Keratinocyte (primary cell): ENCODE measurements around the gene VPS13D. TPM values are rescaled to one million over a fixed set of nuclear protein-coding genes. Genes with fewer than 3 reads are reported as not detected.

ENCODE experiments used
- DNase-seq: peaks from one replicate; pipeline ENCODE4 v3.0.0-alpha.2; 2011; ENCODE audit warnings: low read depth, missing footprints, low spot score
- FAIRE-seq: peaks from 2 replicates; lab custom pipeline; 2011; peaks lifted over from hg19 to GRCh38; lab: Jason Lieb, UNC
- H2AFZ ChIP-seq: 2 replicates; pipeline ENCODE4 v1.6.0; 2012; ENCODE audit warnings: low read length, control low read depth, inconsistent platforms; ENCODE audit not compliant: control insufficient read depth
- H3K27ac ChIP-seq: 2 replicates; pipeline ENCODE4 v1.5.1; 2011; ENCODE audit warnings: low read length; ENCODE audit not compliant: control insufficient read depth, insufficient read depth
- H3K27me3 ChIP-seq: 3 replicates; pipeline ENCODE4 v1.6.0; 2011; ENCODE audit warnings: low read length; ENCODE audit not compliant: control insufficient read depth, insufficient read depth; ENCODE audit errors: extremely low read depth
- H3K36me3 ChIP-seq, 2 experiments: 2 replicates in 1 of 2; 3 replicates in 1 of 2; pipeline ENCODE4 v1.5.1; 2011; ENCODE audit warnings: low read length in 2 of 2, mild to moderate bottlenecking in 1 of 2; ENCODE audit not compliant: control insufficient read depth in 2 of 2, insufficient read depth in 2 of 2; ENCODE audit errors: extremely low read depth in 1 of 2
- H3K4me1 ChIP-seq: 3 replicates; pipeline ENCODE4 v1.5.1; 2011; ENCODE audit warnings: low read length; ENCODE audit not compliant: control insufficient read depth, insufficient read depth; ENCODE audit errors: extremely low read depth
- H3K4me2 ChIP-seq: 3 replicates; pipeline ENCODE4 v1.6.0; 2011; ENCODE audit warnings: low read depth, low read length; ENCODE audit not compliant: control insufficient read depth, insufficient read depth; ENCODE audit errors: extremely low read depth
- H3K4me3 ChIP-seq, 3 experiments: fragments of 200-600 bp in 1 of 3; sonication (generic) in 1 of 3; 2 replicates in 2 of 3; 3 replicates in 1 of 3; pipeline ENCODE4 v1.5.1; 2011 to 2016; ENCODE audit warnings: low read length in 3 of 3, mild to moderate bottlenecking in 3 of 3, control low read depth in 2 of 3, inconsistent platforms in 1 of 3, low read depth in 1 of 3, mixed read lengths in 1 of 3, mixed run types in 1 of 3, moderate library complexity in 1 of 3; ENCODE audit not compliant: control insufficient read depth in 2 of 3, insufficient read depth in 2 of 3; ENCODE audit errors: extremely low read depth in 1 of 3
- H3K79me2 ChIP-seq: 2 replicates; pipeline ENCODE4 v1.6.0; 2012; ENCODE audit warnings: low read length; ENCODE audit not compliant: control insufficient read depth, insufficient read depth
- H3K9ac ChIP-seq: 3 replicates; pipeline ENCODE4 v1.6.0; 2011; ENCODE audit warnings: low read length; ENCODE audit not compliant: control insufficient read depth, insufficient read depth; ENCODE audit errors: extremely low read depth
- H3K9me1 ChIP-seq: 3 replicates; pipeline ENCODE4 v1.6.0; 2011; ENCODE audit warnings: low read length; ENCODE audit not compliant: control insufficient read depth, insufficient read depth; ENCODE audit errors: extremely low read depth
- H3K9me3 ChIP-seq: 2 replicates; pipeline ENCODE4 v1.5.1; 2012; ENCODE audit warnings: low read depth, low read length; ENCODE audit not compliant: control insufficient read depth
- H4K20me1 ChIP-seq: 3 replicates; pipeline ENCODE4 v1.6.0; 2011; ENCODE audit warnings: low read length; ENCODE audit not compliant: control insufficient read depth, insufficient read depth; ENCODE audit errors: extremely low read depth
- EZH2 ChIP-seq: IDR thresholded peaks from one replicate; pipeline ENCODE4 v1.6.1; 2012; ENCODE audit warnings: inconsistent platforms, mild to moderate bottlenecking, low read length, moderate library complexity
- dilution Hi-C: fragments of 300-500 bp; cut with MboI; formaldehyde crosslinking; loops from one replicate; pipeline ENCODE4 v1.7.0; 2020; ENCODE audit warnings: low sequenced_read_pairs; ENCODE audit not compliant: extremely low pct_ligation_motif_present
- polyA plus RNA-seq, 5 experiments: library from polyadenylated mRNA; depleted of rRNA in 3 of 5; stranded (reverse) in 3 of 5; stranded (forward) in 1 of 5; unstranded in 1 of 5; fragments of >200 nt; gene quantifications; 1 replicate in 1 of 5; 2 replicates in 3 of 5; 3 replicates in 1 of 5; pipeline versions ENCODE4 v1.2.1 to v1.2.3, GENCODE V29; 2011 to 2012; ENCODE audit warnings: missing spikeins in 2 of 5, low read depth in 1 of 5, low replicate concordance in 1 of 5
- TF ChIP-seq, protein P1 (sequence below), 3 experiments: IDR thresholded peaks in 1 of 3; conservative IDR thresholded peaks in 1 of 3; optimal IDR thresholded peaks in 1 of 3; 2 replicates in 2 of 3; 3 replicates in 1 of 3; pipeline versions ENCODE3 to v1.5.1; 2011; ENCODE audit warnings: low read length in 3 of 3, mild to moderate bottlenecking in 3 of 3, moderate library complexity in 2 of 3, control low read depth in 1 of 3, inconsistent platforms in 1 of 3; ENCODE audit not compliant: insufficient read depth in 2 of 3; ENCODE audit errors: extremely low read depth in 1 of 3

The VPS13D gene
- polyA plus RNA-seq, 1 donor (not counting 4 experiments of a cell fraction or from before 2014, with no cell fraction given) = 19.0 TPM

DNA sequence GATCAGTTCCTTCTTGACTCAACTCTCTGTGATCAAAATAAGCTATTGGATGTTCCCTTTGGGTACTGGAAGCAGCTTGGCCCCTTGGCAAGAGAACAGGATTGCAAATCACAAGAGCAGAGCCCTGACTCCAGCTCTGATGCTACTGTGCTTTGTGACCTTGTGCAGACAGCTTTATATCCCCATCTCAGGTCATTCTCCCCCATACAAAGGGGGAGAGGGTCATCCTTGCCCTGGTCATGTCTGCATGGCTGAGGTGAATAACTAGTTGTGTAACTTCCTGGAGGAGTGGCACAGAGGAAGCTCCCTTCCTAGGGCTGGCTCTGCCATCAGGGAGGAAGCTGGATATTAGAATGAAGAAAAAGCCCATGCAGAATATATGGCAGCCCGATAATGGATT lies 245.3 kb downstream of the VPS13D start:
- Histone ChIP-seq H3K4me3 (no peak overlapping the region), H2AFZ (no peak overlapping the region), H3K79me2 (no peaks in the 10 kb centered on the region), H3K9me1 (peaks cover 2% of the 10 kb centered on the region), H3K4me2 (no peak overlapping the region), H3K4me1 (peaks cover 25% of the 10 kb centered on the region), H3K9ac (no peak overlapping the region), H3K9me3 (no peaks in the 10 kb centered on the region), H4K20me1 (no peaks in the 10 kb centered on the region), H3K27me3 (no peaks in the 10 kb centered on the region), H3K36me3 (peaks cover 10% of the 10 kb centered on the region in 2 experiments), H3K27ac (no peak overlapping the region)
- FAIRE-seq = no peak
- DNase-seq = no peak
- TF ChIP-seq EZH2 = no peak
- TF ChIP-seq, protein P1, sequence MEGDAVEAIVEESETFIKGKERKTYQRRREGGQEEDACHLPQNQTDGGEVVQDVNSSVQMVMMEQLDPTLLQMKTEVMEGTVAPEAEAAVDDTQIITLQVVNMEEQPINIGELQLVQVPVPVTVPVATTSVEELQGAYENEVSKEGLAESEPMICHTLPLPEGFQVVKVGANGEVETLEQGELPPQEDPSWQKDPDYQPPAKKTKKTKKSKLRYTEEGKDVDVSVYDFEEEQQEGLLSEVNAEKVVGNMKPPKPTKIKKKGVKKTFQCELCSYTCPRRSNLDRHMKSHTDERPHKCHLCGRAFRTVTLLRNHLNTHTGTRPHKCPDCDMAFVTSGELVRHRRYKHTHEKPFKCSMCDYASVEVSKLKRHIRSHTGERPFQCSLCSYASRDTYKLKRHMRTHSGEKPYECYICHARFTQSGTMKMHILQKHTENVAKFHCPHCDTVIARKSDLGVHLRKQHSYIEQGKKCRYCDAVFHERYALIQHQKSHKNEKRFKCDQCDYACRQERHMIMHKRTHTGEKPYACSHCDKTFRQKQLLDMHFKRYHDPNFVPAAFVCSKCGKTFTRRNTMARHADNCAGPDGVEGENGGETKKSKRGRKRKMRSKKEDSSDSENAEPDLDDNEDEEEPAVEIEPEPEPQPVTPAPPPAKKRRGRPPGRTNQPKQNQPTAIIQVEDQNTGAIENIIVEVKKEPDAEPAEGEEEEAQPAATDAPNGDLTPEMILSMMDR (optimal IDR thresholded peaks at IDR 0.05 in 1 of 3, IDR thresholded peaks at IDR 0.05 in 1 of 3, conservative IDR thresholded peaks at IDR 0.05 in 1 of 3; ENCODE audit: extremely low read depth in 1 of 3, insufficient read depth in 2 of 3, low read length in 3 of 3) = no peak
- dilution Hi-C loops = no loop called here

DNA sequence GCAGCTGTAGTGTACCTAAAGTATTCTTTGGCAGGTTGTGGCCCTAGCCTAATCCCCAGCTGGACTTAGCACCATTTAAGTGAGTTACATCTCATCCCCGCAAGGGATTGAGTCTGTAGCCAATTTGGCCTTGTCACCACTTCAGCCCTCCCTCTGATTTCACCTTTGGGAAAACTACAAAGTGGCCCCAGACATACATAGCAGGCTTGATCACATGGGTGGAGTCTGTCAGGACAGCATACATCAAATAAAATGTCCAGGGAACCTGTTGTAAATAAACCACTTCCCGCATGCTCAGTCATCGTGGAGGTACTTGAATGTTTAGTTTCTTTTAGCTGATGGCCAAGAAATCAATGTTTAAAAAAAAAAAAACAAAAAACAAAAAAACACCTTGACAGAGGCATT lies 245.7 kb downstream of the VPS13D start:
- no peak overlapping the region for H3K9ac ChIP-seq
- no peak overlapping the region for H3K27ac ChIP-seq
- TF ChIP-seq EZH2 = no peak
- TF ChIP-seq, protein P1 (optimal IDR thresholded peaks at IDR 0.05 in 1 of 3, IDR thresholded peaks at IDR 0.05 in 1 of 3, conservative IDR thresholded peaks at IDR 0.05 in 1 of 3; ENCODE audit: extremely low read depth in 1 of 3, insufficient read depth in 2 of 3, low read length in 3 of 3) = no peak
- H3K79me2 ChIP-seq = no peaks in the 10 kb centered on the region
- peaks cover 30% of the 10 kb centered on the region for H3K4me1 ChIP-seq
- dilution Hi-C loops = no loop called here
- no peaks in the 10 kb centered on the region for H4K20me1 ChIP-seq
- H3K4me2 ChIP-seq = no peak overlapping the region
- H3K9me1 ChIP-seq = peaks cover 2% of the 10 kb centered on the region
- no peak for FAIRE-seq
- no peak for DNase-seq
- H2AFZ ChIP-seq = no peak overlapping the region
- no peaks in the 10 kb centered on the region for H3K27me3 ChIP-seq
- H3K9me3 ChIP-seq = no peaks in the 10 kb centered on the region
- H3K36me3 ChIP-seq = peaks cover 9 to 10% of the 10 kb centered on the region in 2 experiments
- H3K4me3 ChIP-seq = no peak overlapping the region
